Activated T-helper 1 cell treated with anti-CD3 and anti-CD28 coated beads, Interleukin-12 subunit alpha, Interleukin-12 subunit beta, Interleukin-2, Interleukin-4 antibody, amounts not matched to agents 30 ng/mL and 10 ng/mL and 1 ng/mL, durations not matched to agents 14 hours and 24 hours and 36 hours (primary cell): ENCODE data around the gene DAPK1. TPM values are rescaled to one million over a fixed set of nuclear protein-coding genes. Genes with fewer than 3 reads are reported as not detected.
"Not testable (repeated sequence)": the region's sequence is repeated elsewhere in the genome, so short reads cannot be mapped to it uniquely, and the experiment has no call there.

Experiments used
- DNase-seq: peaks from one replicate; pipeline ENCODE4 v3.0.0; 2021; ENCODE audit warnings: low spot score
- H3K27ac Mint-ChIP-seq: one replicate; pipeline ENCODE4 v1.8.0; 2021; ENCODE audit warnings: mild to moderate bottlenecking, mixed read lengths
- H3K27me3 Mint-ChIP-seq: one replicate; pipeline ENCODE4 v1.8.0; 2022; ENCODE audit warnings: mild to moderate bottlenecking, moderate library complexity, mixed read lengths; ENCODE audit not compliant: insufficient read depth
- H3K36me3 Mint-ChIP-seq: one replicate; pipeline ENCODE4 v1.8.0; 2021; ENCODE audit warnings: low read depth, mixed read lengths
- H3K4me1 Mint-ChIP-seq: one replicate; pipeline ENCODE4 v1.8.0; 2021; ENCODE audit warnings: low read depth, mixed read lengths
- H3K4me3 Mint-ChIP-seq: one replicate; pipeline ENCODE4 v1.8.0; 2021; ENCODE audit warnings: mild to moderate bottlenecking, moderate library complexity, mixed read lengths
- H3K9me3 Mint-ChIP-seq: one replicate; pipeline ENCODE4 v1.8.0; 2021; ENCODE audit warnings: mixed read lengths
- intact Hi-C: fragments of 100-400 bp; cut with micrococcal nuclease; formaldehyde crosslinking; loops from one replicate; pipeline ENCODE4 v1.15.1; 2024
- total RNA-seq: library from RNA; stranded (reverse); gene quantifications from 2 replicates; pipeline ENCODE4 v1.2.3, GENCODE V29; 2022

Gene DAPK1
- total RNA-seq, 1 donor from 2014 or later: 2.8 TPM

- DNase-seq: no peak
- intact Hi-C loops: no loop called here
Observed at GRCh38 chr9:87733273-87734052, 235.8 kb downstream of the DAPK1 start.

GRCh38 chr9:87734106-87734505, 236.4 kb downstream of the DAPK1 start:
- no peak for DNase-seq

More at GRCh38 chr9:87733273-87734052, 235.8 kb downstream of the DAPK1 start:
- Mint-ChIP-seq H3K36me3 (peaks cover 2% of the 10 kb centered on the region), H3K9me3 (peaks cover 7% of the 10 kb centered on the region), H3K27ac (no peak overlapping the region), H3K4me1 (peaks cover 10% of the 10 kb centered on the region), H3K4me3 (no peak overlapping the region), H3K27me3 (peaks cover 6% of the 10 kb centered on the region)

GRCh38 chr9:87739546-87739945, 241.9 kb downstream of the DAPK1 start:
- H3K27ac Mint-ChIP-seq: no peak overlapping the region
- intact Hi-C loops: no loop called here
- no peak overlapping the region for H3K4me3 Mint-ChIP-seq
- no peaks in the 10 kb centered on the region for H3K4me1 Mint-ChIP-seq
- H3K9me3 Mint-ChIP-seq: peaks cover 7% of the 10 kb centered on the region
- H3K27me3 Mint-ChIP-seq: peaks cover 7% of the 10 kb centered on the region
- peaks cover 2% of the 10 kb centered on the region for H3K36me3 Mint-ChIP-seq
- DNase-seq: no peak

More at GRCh38 chr9:87734106-87734505, 236.4 kb downstream of the DAPK1 start:
- Mint-ChIP-seq H3K36me3 (peaks cover 2% of the 10 kb centered on the region), H3K4me1 (peaks cover 10% of the 10 kb centered on the region), H3K27me3 (peaks cover 6% of the 10 kb centered on the region), H3K27ac (no peak overlapping the region), H3K9me3 (peaks cover 7% of the 10 kb centered on the region), H3K4me3 (no peak overlapping the region)
- intact Hi-C loops: no loop called here

GRCh38 chr9:87740209-87740608, 242.5 kb downstream of the DAPK1 start:
- H3K36me3 Mint-ChIP-seq: peaks cover 2% of the 10 kb centered on the region
- no peaks in the 10 kb centered on the region for H3K4me1 Mint-ChIP-seq
- intact Hi-C loops: no loop called here
- peaks cover 7% of the 10 kb centered on the region for H3K27me3 Mint-ChIP-seq
- DNase-seq: no peak
- no peak overlapping the region for H3K4me3 Mint-ChIP-seq
- H3K27ac Mint-ChIP-seq: no peak overlapping the region
- peaks cover 7% of the 10 kb centered on the region for H3K9me3 Mint-ChIP-seq

- H3K4me3 Mint-ChIP-seq: no peak overlapping the region
- intact Hi-C loops: no loop called here
- no peaks in the 10 kb centered on the region for H3K4me1 Mint-ChIP-seq
- H3K27ac Mint-ChIP-seq: no peak overlapping the region
- peaks cover 9% of the 10 kb centered on the region for H3K27me3 Mint-ChIP-seq
- peaks cover 4% of the 10 kb centered on the region for H3K9me3 Mint-ChIP-seq
- no peak for DNase-seq
- H3K36me3 Mint-ChIP-seq: no peaks in the 10 kb centered on the region
Observed at GRCh38 chr9:87741326-87741725, 243.7 kb downstream of the DAPK1 start.

GRCh38 chr9:87741891-87742290, 244.2 kb downstream of the DAPK1 start:
- H3K4me3 Mint-ChIP-seq: no peak overlapping the region
- intact Hi-C loops: no loop called here
- no peaks in the 10 kb centered on the region for H3K4me1 Mint-ChIP-seq
- no peak for DNase-seq
- no peaks in the 10 kb centered on the region for H3K36me3 Mint-ChIP-seq
- H3K27ac Mint-ChIP-seq: no peak overlapping the region
- peaks cover 4% of the 10 kb centered on the region for H3K9me3 Mint-ChIP-seq
- peaks cover 10% of the 10 kb centered on the region for H3K27me3 Mint-ChIP-seq

- H3K4me1 Mint-ChIP-seq: no peaks in the 10 kb centered on the region
- no peak overlapping the region for H3K27ac Mint-ChIP-seq
- DNase-seq: no peak
- intact Hi-C loops: no loop called here
- H3K4me3 Mint-ChIP-seq: no peak overlapping the region
- no peaks in the 10 kb centered on the region for H3K36me3 Mint-ChIP-seq
- H3K27me3 Mint-ChIP-seq: peaks cover 12% of the 10 kb centered on the region
- H3K9me3 Mint-ChIP-seq: peaks cover 4% of the 10 kb centered on the region
Observed at GRCh38 chr9:87742813-87743428, 245.3 kb downstream of the DAPK1 start.

- H3K27ac Mint-ChIP-seq, H3K36me3 Mint-ChIP-seq, H3K4me3 Mint-ChIP-seq, DNase-seq, H3K4me1 Mint-ChIP-seq, H3K9me3 Mint-ChIP-seq, intact Hi-C loops: not testable (repeated sequence)
- H3K27me3 Mint-ChIP-seq: peaks cover 17% of the 10 kb centered on the region
Observed at GRCh38 chr9:87744247-87744646, 246.6 kb downstream of the DAPK1 start.

- H3K4me1 Mint-ChIP-seq: no peaks in the 10 kb centered on the region
- H3K27me3 Mint-ChIP-seq: peaks cover 13% of the 10 kb centered on the region
- H3K9me3 Mint-ChIP-seq: peaks cover 4% of the 10 kb centered on the region
- DNase-seq: no peak
- H3K4me3 Mint-ChIP-seq: no peak overlapping the region
- H3K27ac Mint-ChIP-seq: no peak overlapping the region
- no peaks in the 10 kb centered on the region for H3K36me3 Mint-ChIP-seq
- intact Hi-C loops: no loop called here
Observed at GRCh38 chr9:87746186-87746585, 248.5 kb downstream of the DAPK1 start.

- Mint-ChIP-seq H3K4me1 (no peaks in the 10 kb centered on the region), H3K36me3 (no peaks in the 10 kb centered on the region), H3K27ac (no peak overlapping the region), H3K4me3 (no peak overlapping the region), H3K9me3 (peaks cover 7% of the 10 kb centered on the region), H3K27me3 (peaks cover 11% of the 10 kb centered on the region)
- intact Hi-C loops: no loop called here
- DNase-seq: no peak
Observed at GRCh38 chr9:87748881-87749280, 251.2 kb downstream of the DAPK1 start.

GRCh38 chr9:87749335-87750035, 251.8 kb downstream of the DAPK1 start:
- DNase-seq: no peak
- Mint-ChIP-seq H3K9me3 (peaks cover 7% of the 10 kb centered on the region), H3K36me3 (no peaks in the 10 kb centered on the region), H3K27me3 (peaks cover 11% of the 10 kb centered on the region), H3K27ac (no peak overlapping the region), H3K4me1 (no peaks in the 10 kb centered on the region), H3K4me3 (no peak overlapping the region)
- intact Hi-C loops: no loop called here

- Mint-ChIP-seq H3K4me1 (no peaks in the 10 kb centered on the region), H3K27me3 (peaks cover 11% of the 10 kb centered on the region), H3K36me3 (no peaks in the 10 kb centered on the region), H3K27ac (no peak overlapping the region), H3K4me3 (no peak overlapping the region), H3K9me3 (peaks cover 11% of the 10 kb centered on the region)
- no peak for DNase-seq
- intact Hi-C loops: no loop called here
Observed at GRCh38 chr9:87750726-87751125, 253.1 kb downstream of the DAPK1 start.

- Mint-ChIP-seq H3K4me1 (no peaks in the 10 kb centered on the region), H3K36me3 (no peaks in the 10 kb centered on the region), H3K9me3 (peaks cover 11% of the 10 kb centered on the region), H3K4me3 (no peak overlapping the region), H3K27me3 (peaks cover 8% of the 10 kb centered on the region), H3K27ac (no peak overlapping the region)
- intact Hi-C loops: no loop called here
- no peak for DNase-seq
Observed at GRCh38 chr9:87751423-87751822, 253.8 kb downstream of the DAPK1 start.
